HG03139 (cell line): ENCODE data around the gene OBSCN.
"Not testable (repeated sequence)": the region's sequence is repeated elsewhere in the genome, so short reads cannot be mapped to it uniquely, and the experiment has no call there.

Source experiments
- ATAC-seq: cut with Tn5 transposase; IDR thresholded peaks from one replicate; pipeline ENCODE4 v1.9.1; 2021; ENCODE audit not compliant: unreplicated experiment

The OBSCN gene

DNA sequence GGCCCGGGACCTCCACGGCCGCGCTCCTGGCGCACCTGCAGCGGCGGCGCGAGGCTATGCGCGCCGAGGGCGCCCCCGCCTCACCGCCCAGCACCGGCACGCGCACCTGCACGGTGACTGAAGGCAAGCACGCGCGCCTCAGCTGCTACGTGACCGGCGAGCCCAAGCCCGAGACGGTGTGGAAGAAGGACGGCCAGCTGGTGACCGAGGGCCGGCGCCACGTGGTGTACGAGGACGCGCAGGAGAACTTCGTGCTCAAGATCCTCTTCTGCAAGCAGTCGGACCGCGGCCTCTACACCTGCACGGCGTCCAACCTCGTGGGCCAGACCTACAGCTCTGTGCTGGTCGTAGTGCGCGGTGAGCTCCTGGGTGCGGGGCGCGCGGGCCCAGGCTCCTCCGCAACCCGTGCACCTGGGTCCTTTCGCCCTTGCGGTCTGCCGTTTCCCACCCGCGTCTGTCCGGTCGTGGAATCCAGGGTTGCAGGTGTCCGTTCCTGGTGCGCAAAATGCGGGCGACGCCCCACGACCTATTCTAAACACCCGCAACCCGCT, 4.6 kb downstream of the OBSCN start:
- no peak for ATAC-seq

- peak; percentile 86 for ATAC-seq
These were observed 5.4 kb downstream of the OBSCN start for GRCh38 chr1:228212966-228213844.

GRCh38 chr1:228213917-228214808, 6.3 kb downstream of the OBSCN start:
- ATAC-seq, result no peak

GRCh38 chr1:228214921-228215662, 7.2 kb downstream of the OBSCN start:
- no peak for ATAC-seq

GRCh38 chr1:228215663-228216116, 7.8 kb downstream of the OBSCN start:
- ATAC-seq, result no peak

DNA sequence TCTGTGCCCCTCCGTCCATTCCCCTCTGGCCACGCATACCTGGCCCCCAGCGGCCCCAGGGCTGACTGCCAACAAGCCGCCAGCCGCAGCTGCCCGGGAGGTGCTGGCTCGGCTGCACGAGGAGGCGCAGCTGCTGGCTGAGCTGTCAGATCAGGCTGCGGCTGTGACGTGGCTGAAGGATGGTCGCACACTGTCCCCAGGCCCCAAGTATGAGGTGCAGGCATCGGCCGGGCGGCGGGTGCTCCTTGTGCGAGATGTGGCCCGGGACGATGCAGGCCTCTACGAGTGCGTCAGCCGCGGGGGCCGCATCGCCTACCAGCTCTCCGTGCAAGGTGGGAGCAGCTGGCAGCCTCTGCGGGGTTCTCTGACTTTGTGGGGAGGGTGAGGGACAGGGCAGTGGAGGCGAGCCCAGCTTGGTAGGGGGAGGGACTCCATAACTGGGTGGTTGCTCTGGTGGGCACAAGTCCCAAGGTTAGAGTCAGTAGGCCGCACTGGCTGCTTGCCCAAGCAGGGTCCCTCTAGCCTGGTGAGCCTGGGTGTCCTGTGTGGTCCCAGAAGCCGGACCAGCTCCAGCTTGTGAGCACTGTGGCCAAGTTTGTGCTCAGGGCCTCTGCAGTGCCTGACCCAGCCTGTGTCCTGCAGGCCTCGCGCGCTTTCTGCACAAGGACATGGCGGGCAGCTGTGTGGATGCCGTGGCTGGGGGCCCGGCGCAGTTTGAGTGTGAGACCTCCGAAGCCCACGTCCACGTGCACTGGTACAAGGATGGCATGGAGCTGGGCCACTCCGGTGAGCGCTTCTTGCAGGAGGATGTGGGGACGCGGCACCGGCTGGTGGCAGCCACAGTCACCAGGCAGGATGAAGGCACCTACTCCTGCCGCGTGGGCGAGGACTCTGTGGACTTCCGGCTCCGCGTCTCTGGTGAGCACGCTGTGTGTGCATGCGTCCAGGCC, 8.8 kb downstream of the OBSCN start:
- ATAC-seq, result no peak

GRCh38 chr1:228217551-228218344, 9.9 kb downstream of the OBSCN start:
- ATAC-seq, result no peak

DNA sequence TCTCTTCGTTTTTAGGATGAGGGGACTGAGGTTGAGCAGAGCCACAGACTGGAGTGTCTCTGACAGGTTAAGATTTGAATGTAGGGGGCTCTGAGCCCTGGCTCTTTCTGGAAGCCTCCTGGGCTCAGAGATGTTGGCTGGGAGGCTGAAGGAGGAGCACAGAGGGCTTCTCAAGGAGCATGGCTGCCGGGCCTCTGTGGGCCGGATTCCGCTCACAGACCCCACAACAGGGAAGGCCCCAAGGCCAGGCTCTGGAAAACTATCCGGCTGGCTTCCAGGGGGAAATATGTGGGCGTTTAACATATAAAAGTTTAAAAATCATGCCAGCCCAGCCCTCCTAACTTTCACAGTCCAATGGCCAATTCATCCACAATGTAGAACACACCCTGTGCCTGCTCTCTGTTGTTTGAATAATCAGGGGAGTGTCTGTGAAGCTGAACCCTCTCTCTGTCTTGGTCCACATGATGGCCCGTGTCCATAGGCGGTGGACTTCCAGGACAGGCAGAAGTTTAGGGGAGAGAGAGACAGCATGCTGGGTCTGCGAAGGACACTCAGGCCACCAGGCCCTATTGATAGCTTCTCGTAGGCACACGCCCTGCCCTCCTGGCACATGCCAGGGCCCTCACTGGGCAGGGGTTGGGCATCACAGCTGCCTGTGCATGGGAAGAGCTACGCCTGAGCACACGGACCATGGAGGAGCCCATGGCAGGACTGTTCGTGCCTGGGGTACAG, 10.8 kb downstream of the OBSCN start:
- no peak for ATAC-seq

DNA sequence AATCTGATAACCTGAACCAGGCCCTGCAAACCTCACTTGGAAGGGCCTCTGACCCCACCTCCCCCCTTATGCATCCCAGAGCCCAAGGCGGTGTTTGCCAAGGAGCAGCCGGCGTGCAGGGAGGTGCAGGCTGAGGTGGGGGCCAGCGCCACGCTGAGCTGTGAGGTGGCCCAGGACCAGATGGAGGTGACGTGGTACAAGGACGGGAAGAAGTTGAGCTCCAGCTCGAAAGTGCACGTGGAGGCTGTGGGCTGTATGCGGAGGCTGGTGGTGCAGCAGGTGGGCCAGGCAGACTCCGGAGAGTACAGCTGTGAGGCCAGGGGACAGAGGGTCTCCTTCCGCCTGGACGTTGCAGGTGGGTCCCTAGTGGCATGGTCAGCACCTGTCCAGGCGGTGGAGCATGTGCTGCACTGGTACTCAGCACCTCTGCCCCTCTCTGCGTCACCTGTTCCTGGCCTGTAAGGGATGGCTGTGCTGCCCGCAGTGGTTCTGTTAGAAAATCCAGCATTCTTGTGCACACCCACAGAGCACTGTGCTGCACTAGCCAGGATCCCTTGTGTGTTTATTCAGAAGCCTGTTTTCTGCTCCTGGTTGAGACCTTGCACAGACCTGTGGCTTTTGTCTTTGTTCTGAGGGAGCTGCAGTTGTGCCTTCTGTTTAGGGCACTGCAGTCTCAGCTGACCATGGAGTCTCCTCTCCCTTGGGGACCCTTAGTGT, 11.6 kb downstream of the OBSCN start:
- no peak for ATAC-seq

- ATAC-seq, result no peak
These were observed 12.3 kb downstream of the OBSCN start for GRCh38 chr1:228219962-228220780.

DNA sequence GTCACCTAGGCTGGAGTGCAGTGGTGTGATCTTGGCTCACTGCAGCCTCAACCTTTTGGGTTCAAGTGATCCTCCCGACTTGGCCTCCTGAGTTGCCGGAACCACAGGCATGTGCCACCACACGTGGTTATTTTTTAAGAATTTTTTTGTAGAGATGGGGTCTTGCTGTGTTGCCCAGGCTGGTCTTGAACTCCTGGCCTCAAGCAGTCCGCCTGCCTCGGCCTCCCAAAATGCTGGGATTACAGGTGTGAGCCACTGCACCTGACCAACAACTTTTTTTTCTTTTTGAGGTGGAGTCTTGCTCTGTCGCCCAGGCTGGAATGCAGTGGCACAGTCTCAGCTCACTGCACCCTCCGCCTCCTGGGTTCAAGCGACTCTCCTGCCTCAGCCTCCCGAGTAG, 13.3 kb downstream of the OBSCN start:
- ATAC-seq, result not testable (repeated sequence)

DNA sequence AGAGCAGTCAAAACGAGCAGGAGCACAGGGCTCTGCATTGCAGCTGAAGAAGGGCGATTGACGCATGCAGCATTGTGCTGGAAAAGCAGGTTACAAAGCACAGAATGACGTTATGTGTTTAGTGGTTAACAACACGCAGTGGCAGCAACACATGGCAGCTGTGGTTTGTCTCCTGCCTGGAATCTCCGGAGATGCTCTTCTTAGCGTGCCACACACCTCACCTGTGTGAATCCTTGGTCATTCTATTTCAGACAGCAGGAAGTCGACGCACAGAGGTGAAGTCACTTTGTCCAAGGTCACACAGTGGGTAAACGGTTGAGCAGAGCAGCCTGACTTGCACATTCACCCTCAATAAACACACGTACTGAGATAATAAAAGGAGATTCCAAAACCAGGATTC, 14.7 kb downstream of the OBSCN start:
- no peak for ATAC-seq

GRCh38 chr1:228224198-228225164, 16.6 kb downstream of the OBSCN start:
- ATAC-seq, result no peak

GRCh38 chr1:228225165-228225710, 17.4 kb downstream of the OBSCN start:
- no peak for ATAC-seq

- no peak for ATAC-seq
These were observed 17.9 kb downstream of the OBSCN start for GRCh38 chr1:228225740-228226139.
